ENCODE measurements around the gene TSPAN11.

Gene TSPAN11

GRCh38 chr12:30988646-30989286, 62.2 kb downstream of the TSPAN11 start:
- no peak for ATAC-seq
- TF ChIP-seq ZFP3 (CRISPR knock-in tag; IDR thresholded peaks at IDR 0.05) = no peak
- no peak for TF ChIP-seq PATZ1 (CRISPR knock-in tag; IDR thresholded peaks at IDR 0.05; ENCODE audit: borderline replicate concordance)
- no peak for TF ChIP-seq ESRRG (CRISPR knock-in tag; IDR thresholded peaks at IDR 0.05)
- no peak for TF ChIP-seq TCF4 (CRISPR knock-in tag; IDR thresholded peaks at IDR 0.05; ENCODE audit: borderline replicate concordance)
- TF ChIP-seq GLIS3 (CRISPR knock-in tag; IDR thresholded peaks at IDR 0.05) = no peak
- TF ChIP-seq ZNF70 (CRISPR knock-in tag; IDR thresholded peaks at IDR 0.05) = no peak
- no peak for TF ChIP-seq TSHZ2 (CRISPR knock-in tag; IDR thresholded peaks at IDR 0.05)
- no peak for TF ChIP-seq SNAI2 (CRISPR knock-in tag; IDR thresholded peaks at IDR 0.05)
- TF ChIP-seq RARB (CRISPR knock-in tag; IDR thresholded peaks at IDR 0.05) = no peak
- TF ChIP-seq ZNF565 (CRISPR knock-in tag; conservative IDR thresholded peaks at IDR 0.05; ENCODE audit: low read depth) = no peak
- no peak for TF ChIP-seq ZC3H10 (CRISPR knock-in tag; IDR thresholded peaks at IDR 0.05)
- no peak for TF ChIP-seq PPARA (CRISPR knock-in tag; IDR thresholded peaks at IDR 0.05; ENCODE audit: borderline replicate concordance)
- TF ChIP-seq OSR1 (CRISPR knock-in tag; IDR thresholded peaks at IDR 0.05) = no peak
- no peak for TF ChIP-seq ZFP30 (CRISPR knock-in tag; IDR thresholded peaks at IDR 0.05)
- TF ChIP-seq ZNF8 (CRISPR knock-in tag; IDR thresholded peaks at IDR 0.05) = no peak

- peak; percentile 56 for ATAC-seq
- TF ChIP-seq TOX (CRISPR knock-in tag; IDR thresholded peaks at IDR 0.05; ENCODE audit: borderline replicate concordance) (no peak), CSRNP3 (CRISPR knock-in tag; IDR thresholded peaks at IDR 0.05) (no peak), ISL1 (CRISPR knock-in tag; IDR thresholded peaks at IDR 0.05) (no peak), OSR1 (CRISPR knock-in tag; IDR thresholded peaks at IDR 0.05) (no peak), TCF4 (CRISPR knock-in tag; IDR thresholded peaks at IDR 0.05; ENCODE audit: borderline replicate concordance) (no peak), ZNF565 (CRISPR knock-in tag; conservative IDR thresholded peaks at IDR 0.05; ENCODE audit: low read depth) (no peak), POU6F1 (CRISPR knock-in tag; IDR thresholded peaks at IDR 0.05; ENCODE audit: borderline replicate concordance, low read depth) (no peak), ZFP30 (CRISPR knock-in tag; IDR thresholded peaks at IDR 0.05) (no peak)
These were observed 63.2 kb downstream of the TSPAN11 start for GRCh38 chr12:30989754-30990153.

- ATAC-seq = no peak
- TF ChIP-seq PPARA (CRISPR knock-in tag; IDR thresholded peaks at IDR 0.05; ENCODE audit: borderline replicate concordance) (no peak), ZFP30 (CRISPR knock-in tag; IDR thresholded peaks at IDR 0.05) (no peak), BACH2 (CRISPR knock-in tag; IDR thresholded peaks at IDR 0.05; ENCODE audit: borderline replicate concordance) (no peak), TOX (CRISPR knock-in tag; IDR thresholded peaks at IDR 0.05; ENCODE audit: borderline replicate concordance) (no peak), ZFP3 (CRISPR knock-in tag; IDR thresholded peaks at IDR 0.05) (no peak), CSDC2 (CRISPR knock-in tag; IDR thresholded peaks at IDR 0.05) (no peak), ZC3H10 (CRISPR knock-in tag; IDR thresholded peaks at IDR 0.05) (no peak), TSHZ2 (CRISPR knock-in tag; IDR thresholded peaks at IDR 0.05) (no peak), CREB5 (CRISPR knock-in tag; IDR thresholded peaks at IDR 0.05; ENCODE audit: low read depth) (no peak), ZNF8 (CRISPR knock-in tag; IDR thresholded peaks at IDR 0.05) (no peak), POU6F1 (CRISPR knock-in tag; IDR thresholded peaks at IDR 0.05; ENCODE audit: borderline replicate concordance, low read depth) (no peak), OSR1 (CRISPR knock-in tag; IDR thresholded peaks at IDR 0.05) (no peak), ZNF565 (CRISPR knock-in tag; conservative IDR thresholded peaks at IDR 0.05; ENCODE audit: low read depth) (no peak), GLIS3 (CRISPR knock-in tag; IDR thresholded peaks at IDR 0.05) (no peak)
These were observed 63.8 kb downstream of the TSPAN11 start for GRCh38 chr12:30990316-30990715.

Measured in SK-N-SH treated with all-trans-retinoic acid at 6 μM for 48 hours (cell line).